ENCODE results near the gene NRXN3. TPM values are rescaled to one million over a fixed set of nuclear protein-coding genes. Genes with fewer than 3 reads are reported as not detected.

The NRXN3 gene
- total RNA-seq, 1 experiment from 2014 or later = 1.1 TPM

DNA sequence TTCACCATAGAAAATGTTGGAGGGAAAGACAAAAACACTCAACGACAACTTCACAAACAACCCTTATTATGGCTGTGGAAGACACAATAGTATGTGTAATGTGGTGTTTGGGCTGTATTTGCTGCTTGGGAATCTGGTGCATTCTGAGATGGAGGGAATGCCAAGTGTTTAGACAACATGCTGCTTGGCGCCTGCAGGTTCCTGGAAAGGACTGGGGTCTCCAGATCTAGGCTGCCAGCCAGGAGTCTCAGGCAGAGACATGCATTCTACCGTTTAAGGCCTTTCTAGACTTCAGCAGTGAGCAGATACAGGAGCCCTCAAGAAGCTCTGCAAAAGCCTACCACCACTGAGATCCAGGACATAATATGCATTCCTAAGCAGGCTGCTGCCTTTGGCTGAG is 418.7 kb downstream of the NRXN3 start:
- H3K4me3 ChIP-seq (ENCODE audit: low read length) = no peak overlapping the region
- no peaks in the 10 kb centered on the region for H3K79me2 ChIP-seq (ENCODE audit: low read length)
- H3K9me2 ChIP-seq (replicated peaks; ENCODE audit: low read length) = no peaks in the 10 kb centered on the region
- ATAC-seq (no peak), DNase-seq (no peak)
- no peak overlapping the region for H3K4me2 ChIP-seq (ENCODE audit: low read length)
- no peak overlapping the region for H2AFZ ChIP-seq (ENCODE audit: low read length)
- no TSS peak for BruUV-seq (replicated peaks)
- H3K4me1 ChIP-seq (ENCODE audit: insufficient read depth, low read length) = no peaks in the 10 kb centered on the region
- no peaks in the 10 kb centered on the region for H3K9me3 ChIP-seq (ENCODE audit: low read length)
- H3K27me3 ChIP-seq (ENCODE audit: low read length) = no peaks in the 10 kb centered on the region
- TF ChIP-seq EZH2phosphoT487 (IDR thresholded peaks at IDR 0.05; ENCODE audit: borderline replicate concordance, low read length) (no peak), EZH2 (IDR thresholded peaks at IDR 0.05; ENCODE audit: low read length, unreplicated experiment) (no peak)
- TF ChIP-seq, protein P1, sequence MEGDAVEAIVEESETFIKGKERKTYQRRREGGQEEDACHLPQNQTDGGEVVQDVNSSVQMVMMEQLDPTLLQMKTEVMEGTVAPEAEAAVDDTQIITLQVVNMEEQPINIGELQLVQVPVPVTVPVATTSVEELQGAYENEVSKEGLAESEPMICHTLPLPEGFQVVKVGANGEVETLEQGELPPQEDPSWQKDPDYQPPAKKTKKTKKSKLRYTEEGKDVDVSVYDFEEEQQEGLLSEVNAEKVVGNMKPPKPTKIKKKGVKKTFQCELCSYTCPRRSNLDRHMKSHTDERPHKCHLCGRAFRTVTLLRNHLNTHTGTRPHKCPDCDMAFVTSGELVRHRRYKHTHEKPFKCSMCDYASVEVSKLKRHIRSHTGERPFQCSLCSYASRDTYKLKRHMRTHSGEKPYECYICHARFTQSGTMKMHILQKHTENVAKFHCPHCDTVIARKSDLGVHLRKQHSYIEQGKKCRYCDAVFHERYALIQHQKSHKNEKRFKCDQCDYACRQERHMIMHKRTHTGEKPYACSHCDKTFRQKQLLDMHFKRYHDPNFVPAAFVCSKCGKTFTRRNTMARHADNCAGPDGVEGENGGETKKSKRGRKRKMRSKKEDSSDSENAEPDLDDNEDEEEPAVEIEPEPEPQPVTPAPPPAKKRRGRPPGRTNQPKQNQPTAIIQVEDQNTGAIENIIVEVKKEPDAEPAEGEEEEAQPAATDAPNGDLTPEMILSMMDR (conservative IDR thresholded peaks at IDR 0.05; ENCODE audit: low read depth, low read length) = no peak
- H3K36me3 ChIP-seq (ENCODE audit: low read depth, low read length) = no peaks in the 10 kb centered on the region
- ChIA-PET POLR2A (ENCODE audit: unreplicated experiment) (no interaction called here), CTCF (no interaction called here)
- H3K9ac ChIP-seq (ENCODE audit: low read length) = no peak overlapping the region
- H3F3A ChIP-seq (ENCODE audit: low read length, unreplicated experiment) = no peaks in the 10 kb centered on the region
- no peaks in the 10 kb centered on the region for H4K20me1 ChIP-seq (ENCODE audit: low read length)
- no peak overlapping the region for H3K27ac ChIP-seq (ENCODE audit: low read length)
- intact Hi-C loops (cut with micrococcal nuclease) = no loop called here

GRCh38 chr14:78592616-78593219 is 422.5 kb downstream of the NRXN3 start:
- ATAC-seq = no peak
- H3K36me3 ChIP-seq (ENCODE audit: low read depth, low read length) = no peaks in the 10 kb centered on the region
- H3K9me2 ChIP-seq (replicated peaks; ENCODE audit: low read length) = no peaks in the 10 kb centered on the region
- H3K4me1 ChIP-seq (ENCODE audit: insufficient read depth, low read length) = no peaks in the 10 kb centered on the region
- no peaks in the 10 kb centered on the region for H3K9me3 ChIP-seq (ENCODE audit: low read length)
- H4K20me1 ChIP-seq (ENCODE audit: low read length) = no peaks in the 10 kb centered on the region
- no peak overlapping the region for H3K27ac ChIP-seq (ENCODE audit: low read length)
- H3K4me2 ChIP-seq (ENCODE audit: low read length) = no peak overlapping the region
- H3F3A ChIP-seq (ENCODE audit: low read length, unreplicated experiment) = no peaks in the 10 kb centered on the region
- H3K4me3 ChIP-seq (ENCODE audit: low read length) = no peak overlapping the region
- no peak overlapping the region for H3K9ac ChIP-seq (ENCODE audit: low read length)
- H3K79me2 ChIP-seq (ENCODE audit: low read length) = no peaks in the 10 kb centered on the region
- ChIA-PET POLR2A (ENCODE audit: unreplicated experiment) (no interaction called here), CTCF (no interaction called here)
- no peak overlapping the region for H2AFZ ChIP-seq (ENCODE audit: low read length)
- no TSS peak for BruUV-seq (replicated peaks)
- no peak for DNase-seq
- intact Hi-C loops (cut with micrococcal nuclease) = no loop called here
- H3K27me3 ChIP-seq (ENCODE audit: low read length) = no peaks in the 10 kb centered on the region
- TF ChIP-seq, protein P1 (conservative IDR thresholded peaks at IDR 0.05; ENCODE audit: low read depth, low read length) = no peak
- TF ChIP-seq EZH2phosphoT487 (IDR thresholded peaks at IDR 0.05; ENCODE audit: borderline replicate concordance, low read length) (no peak), EZH2 (IDR thresholded peaks at IDR 0.05; ENCODE audit: low read length, unreplicated experiment) (no peak)

DNA sequence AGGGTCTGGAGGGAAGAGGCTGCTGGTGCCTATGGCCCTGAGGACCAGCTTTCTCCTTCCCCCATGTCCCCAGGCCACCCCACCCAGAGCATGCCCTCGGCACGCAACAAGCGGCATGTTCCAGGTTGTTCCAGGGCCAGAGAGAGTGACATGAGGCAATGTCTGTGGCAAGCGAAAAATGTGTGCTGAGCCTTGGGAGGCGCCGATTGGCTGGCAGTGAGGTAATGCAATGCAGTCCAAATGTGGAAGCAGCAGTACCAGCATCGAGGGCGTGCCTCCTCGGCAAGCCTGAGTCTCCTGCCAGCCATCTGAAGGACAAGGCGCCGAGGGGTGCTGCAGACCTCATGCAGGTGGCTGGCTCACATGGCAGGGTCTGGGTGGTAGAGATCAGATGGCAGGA is 423.8 kb downstream of the NRXN3 start:
- ChIA-PET POLR2A (ENCODE audit: unreplicated experiment) (no interaction called here), CTCF (no interaction called here)
- Histone ChIP-seq H3F3A (ENCODE audit: low read length, unreplicated experiment) (no peaks in the 10 kb centered on the region), H3K9me3 (ENCODE audit: low read length) (no peaks in the 10 kb centered on the region), H3K9ac (ENCODE audit: low read length) (no peak overlapping the region), H3K4me1 (ENCODE audit: insufficient read depth, low read length) (no peaks in the 10 kb centered on the region), H4K20me1 (ENCODE audit: low read length) (no peaks in the 10 kb centered on the region), H3K79me2 (ENCODE audit: low read length) (no peaks in the 10 kb centered on the region), H3K4me3 (ENCODE audit: low read length) (no peak overlapping the region), H2AFZ (ENCODE audit: low read length) (no peak overlapping the region), H3K9me2 (replicated peaks; ENCODE audit: low read length) (no peaks in the 10 kb centered on the region), H3K27ac (ENCODE audit: low read length) (no peak overlapping the region), H3K36me3 (ENCODE audit: low read depth, low read length) (no peaks in the 10 kb centered on the region), H3K4me2 (ENCODE audit: low read length) (no peak overlapping the region), H3K27me3 (ENCODE audit: low read length) (no peaks in the 10 kb centered on the region)
- TF ChIP-seq, protein P1 (conservative IDR thresholded peaks at IDR 0.05; ENCODE audit: low read depth, low read length) = no peak
- no peak for DNase-seq
- no peak for ATAC-seq
- BruUV-seq (replicated peaks) = no TSS peak
- intact Hi-C loops (cut with micrococcal nuclease) = no loop called here
